Iris pigment epithelial cell (primary cell): Measurements from ENCODE around the gene DDAH2.

ENCODE experiments used
- DNase-seq: peaks from one replicate; pipeline ENCODE4 v3.0.0-alpha.2; 2011; ENCODE audit warnings: low read depth

The DDAH2 gene, protein sequence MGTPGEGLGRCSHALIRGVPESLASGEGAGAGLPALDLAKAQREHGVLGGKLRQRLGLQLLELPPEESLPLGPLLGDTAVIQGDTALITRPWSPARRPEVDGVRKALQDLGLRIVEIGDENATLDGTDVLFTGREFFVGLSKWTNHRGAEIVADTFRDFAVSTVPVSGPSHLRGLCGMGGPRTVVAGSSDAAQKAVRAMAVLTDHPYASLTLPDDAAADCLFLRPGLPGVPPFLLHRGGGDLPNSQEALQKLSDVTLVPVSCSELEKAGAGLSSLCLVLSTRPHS

GRCh38 chr6:31728767-31729514, at the start of gene DDAH2:
TSS of gene DDAH2 (minus strand) at chr6:31729299. CDS start at chr6:31729161, 138 bp downstream.
- no peak for DNase-seq

- DNase-seq, result no peak
These were observed 49.1 kb upstream of the DDAH2 start for GRCh38 chr6:31778193-31778592.

- DNase-seq, result no peak
These were observed 48.6 kb upstream of the DDAH2 start for GRCh38 chr6:31777667-31778050.

DNA sequence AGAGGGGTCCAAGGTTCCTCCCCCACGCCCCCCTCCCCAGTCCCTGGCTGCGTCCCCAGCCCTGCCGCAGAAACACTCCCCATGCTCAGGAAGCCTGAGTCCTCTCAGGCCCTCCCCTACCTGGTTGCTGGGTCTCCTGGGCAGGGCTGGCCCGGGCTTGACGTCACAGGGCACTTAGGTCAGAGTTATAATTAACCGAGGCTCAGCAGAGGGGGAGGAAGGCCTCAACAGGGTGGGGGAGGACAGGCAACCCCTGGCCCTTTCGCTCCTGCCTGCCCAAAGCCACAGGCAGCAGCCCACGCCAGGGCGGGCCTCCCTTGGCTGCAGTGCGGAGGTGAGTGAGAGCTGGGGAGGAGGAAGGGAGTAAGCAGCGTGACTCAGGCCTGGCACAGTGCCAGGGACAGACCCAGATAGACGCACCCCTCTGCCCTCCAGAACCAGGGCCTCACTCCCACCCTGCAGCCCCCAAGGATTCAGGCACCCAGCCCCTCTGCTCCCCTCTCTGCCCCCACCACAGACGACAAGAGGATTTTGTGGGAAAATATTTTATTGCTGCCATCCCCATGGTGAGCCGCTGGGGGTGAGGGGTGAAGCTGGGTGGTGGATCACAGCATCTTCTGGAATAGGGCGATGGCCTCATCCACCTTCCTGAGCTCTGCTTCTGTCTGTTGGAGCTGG, 48.0 kb upstream of the DDAH2 start, which contains the start of gene VWA7:
TSS of gene VWA7 (minus strand) at position 340 of the 678 bp plus-strand sequence. CDS start 549 bp downstream, outside the sequence.
- DNase-seq, result peak; percentile 73

GRCh38 chr6:31776485-31776988, 47.4 kb upstream of the DDAH2 start:
- no peak for DNase-seq

GRCh38 chr6:31775633-31776484, 46.8 kb upstream of the DDAH2 start:
- DNase-seq, result no peak

GRCh38 chr6:31775184-31775583, 46.1 kb upstream of the DDAH2 start:
- DNase-seq, result no peak

GRCh38 chr6:31771992-31772358, 42.9 kb upstream of the DDAH2 start:
- DNase-seq, result peak; percentile 29

DNA sequence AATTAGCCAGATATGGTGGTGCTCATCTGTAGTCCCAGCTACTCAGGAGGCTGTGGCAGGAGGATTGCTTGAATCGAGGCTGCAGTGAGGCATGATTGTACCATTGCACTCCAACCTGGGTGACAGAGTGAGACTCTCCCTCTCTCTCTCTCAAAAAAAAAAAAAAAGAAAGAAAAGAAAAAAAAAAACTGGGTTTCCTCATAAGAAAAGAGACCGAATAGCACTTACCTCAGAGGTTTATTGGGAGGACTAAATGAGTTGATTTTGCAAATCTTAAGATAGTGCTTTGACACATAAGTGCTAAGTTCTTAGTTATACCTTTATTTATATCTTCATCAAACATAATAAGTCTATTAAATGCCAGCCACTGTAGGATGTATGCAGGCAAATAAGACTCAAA, 41.8 kb upstream of the DDAH2 start:
- no peak for DNase-seq

GRCh38 chr6:31769684-31770371, 40.7 kb upstream of the DDAH2 start:
- DNase-seq, result peak; percentile 53

GRCh38 chr6:31768363-31769257, 39.5 kb upstream of the DDAH2 start:
- no peak for DNase-seq

GRCh38 chr6:31767096-31767645, 38.1 kb upstream of the DDAH2 start:
- no peak for DNase-seq

DNA sequence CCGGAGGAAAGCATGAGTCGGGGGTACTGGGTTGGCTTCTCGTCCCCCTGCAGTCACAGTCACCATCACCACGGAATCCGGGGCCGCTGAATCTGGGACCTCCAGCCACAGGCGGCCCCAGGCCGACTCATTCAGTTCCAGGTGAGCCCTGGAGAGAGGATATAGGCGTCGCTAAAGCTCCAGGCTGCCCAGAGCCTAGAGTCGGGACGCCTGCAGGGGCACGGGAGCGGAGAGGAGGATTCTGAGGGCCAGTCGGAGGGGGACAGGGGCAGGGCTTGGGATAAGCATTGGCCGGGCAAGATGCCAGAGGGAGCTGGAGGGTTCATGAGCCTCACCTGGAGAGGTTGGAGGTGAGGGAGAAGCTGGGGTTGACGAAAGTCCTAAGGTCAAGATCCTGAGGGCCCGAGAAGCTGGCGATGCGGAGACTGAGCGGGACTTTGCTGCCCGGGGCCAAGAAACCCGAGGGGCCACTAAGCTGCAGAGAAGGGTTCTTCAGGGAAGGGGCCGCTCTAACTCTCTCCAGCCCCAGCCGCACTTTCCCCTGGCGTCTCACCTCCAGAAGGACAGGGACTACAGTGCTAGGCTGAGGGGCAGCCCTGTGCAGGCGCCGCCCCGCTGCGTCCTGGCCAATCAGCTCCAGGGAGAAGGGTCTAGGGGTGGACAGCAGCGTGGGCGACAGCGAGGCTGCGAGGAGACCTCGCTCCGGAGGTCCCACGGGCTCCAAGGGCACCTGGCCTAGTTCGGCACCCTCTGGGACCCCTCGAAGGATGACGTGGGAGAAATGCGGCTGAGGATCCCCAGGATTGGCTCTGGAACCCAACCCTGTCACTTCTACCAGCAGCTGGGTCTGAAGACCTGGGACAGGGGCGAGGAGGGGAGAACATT, 37.1 kb upstream of the DDAH2 start:
- no peak for DNase-seq

GRCh38 chr6:31765559-31765909, 36.4 kb upstream of the DDAH2 start:
- no peak for DNase-seq

DNA sequence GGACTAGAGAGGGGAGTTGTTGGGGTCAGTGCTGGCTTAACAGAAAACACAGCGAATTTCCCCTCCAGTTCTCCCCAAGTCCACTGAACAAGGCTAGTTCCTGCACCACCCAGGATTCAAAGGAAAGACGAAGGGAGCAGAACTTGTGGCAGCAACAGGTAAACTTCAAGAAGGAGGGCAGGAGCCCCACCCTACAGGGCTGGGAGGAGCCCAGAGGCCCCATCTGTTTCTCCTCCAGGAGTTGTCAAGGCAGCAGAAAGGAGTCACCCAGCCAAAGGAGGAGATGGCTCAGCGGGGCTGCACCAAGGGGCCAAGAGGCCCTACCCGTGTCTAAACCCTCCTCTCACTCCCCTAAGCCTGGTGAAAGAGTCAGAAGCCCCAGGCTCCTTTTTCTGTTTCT, 35.1 kb upstream of the DDAH2 start:
- DNase-seq, result no peak

DNA sequence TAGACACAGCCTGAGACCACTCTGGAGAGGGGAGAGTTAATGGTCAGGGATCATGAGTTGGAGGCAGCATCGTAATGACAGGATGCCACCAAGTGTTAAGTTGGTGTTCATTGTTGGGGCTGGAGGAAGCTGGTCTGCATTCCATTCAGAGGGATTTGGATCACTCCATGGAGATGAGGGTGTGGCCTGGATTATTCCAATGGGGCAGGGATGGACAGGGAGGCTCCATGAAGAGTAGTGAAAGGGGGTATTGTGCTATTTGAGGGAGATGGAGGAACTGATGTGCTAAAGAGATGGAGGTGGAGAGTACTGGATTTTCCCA, 34.5 kb upstream of the DDAH2 start:
- DNase-seq, result peak; percentile 15

GRCh38 chr6:31762878-31763618, 33.9 kb upstream of the DDAH2 start:
- no peak for DNase-seq

GRCh38 chr6:31762356-31762755, 33.3 kb upstream of the DDAH2 start, which contains the start of gene SAPCD1:
TSS of gene SAPCD1 (plus strand) at chr6:31762656. CDS start at chr6:31763055, 399 bp downstream.
- DNase-seq, result no peak
